ENCODE data around the gene CD4.
A peak's percentile ranks its signal among the peaks of the same experiment; 100 is the strongest.
"Not testable (repeated sequence)": the region's sequence is repeated elsewhere in the genome, so short reads cannot be mapped to it uniquely, and the experiment has no call there.

Gene CD4

DNA sequence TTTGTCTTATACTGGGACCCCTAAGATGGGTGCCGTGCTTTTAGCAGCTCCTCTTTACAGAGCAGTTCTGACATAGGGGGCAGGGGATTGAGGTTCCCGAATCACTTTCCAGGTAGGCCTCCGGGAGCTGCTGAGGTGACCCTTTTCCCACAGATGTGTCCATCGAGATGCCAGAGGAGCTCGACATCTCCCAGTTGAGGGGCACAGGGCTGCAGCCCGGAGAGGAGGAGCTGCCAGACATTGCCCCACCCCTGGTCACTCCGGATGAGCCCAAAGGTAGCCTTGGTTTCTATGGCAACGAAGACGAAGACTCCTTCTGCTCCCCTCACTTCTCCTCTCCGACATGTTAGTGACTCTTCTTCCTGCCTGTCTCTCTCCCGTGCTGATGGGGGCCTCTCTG, 73.7 kb downstream of the CD4 start:
- TF ChIP-seq, protein P1, sequence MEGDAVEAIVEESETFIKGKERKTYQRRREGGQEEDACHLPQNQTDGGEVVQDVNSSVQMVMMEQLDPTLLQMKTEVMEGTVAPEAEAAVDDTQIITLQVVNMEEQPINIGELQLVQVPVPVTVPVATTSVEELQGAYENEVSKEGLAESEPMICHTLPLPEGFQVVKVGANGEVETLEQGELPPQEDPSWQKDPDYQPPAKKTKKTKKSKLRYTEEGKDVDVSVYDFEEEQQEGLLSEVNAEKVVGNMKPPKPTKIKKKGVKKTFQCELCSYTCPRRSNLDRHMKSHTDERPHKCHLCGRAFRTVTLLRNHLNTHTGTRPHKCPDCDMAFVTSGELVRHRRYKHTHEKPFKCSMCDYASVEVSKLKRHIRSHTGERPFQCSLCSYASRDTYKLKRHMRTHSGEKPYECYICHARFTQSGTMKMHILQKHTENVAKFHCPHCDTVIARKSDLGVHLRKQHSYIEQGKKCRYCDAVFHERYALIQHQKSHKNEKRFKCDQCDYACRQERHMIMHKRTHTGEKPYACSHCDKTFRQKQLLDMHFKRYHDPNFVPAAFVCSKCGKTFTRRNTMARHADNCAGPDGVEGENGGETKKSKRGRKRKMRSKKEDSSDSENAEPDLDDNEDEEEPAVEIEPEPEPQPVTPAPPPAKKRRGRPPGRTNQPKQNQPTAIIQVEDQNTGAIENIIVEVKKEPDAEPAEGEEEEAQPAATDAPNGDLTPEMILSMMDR (IDR thresholded peaks at IDR 0.05; ENCODE audit: borderline replicate concordance, insufficient read depth, low read depth, low read length): no peak
- H3K4me3 ChIP-seq (ENCODE audit: low read depth, low read length): no peak overlapping the region

DNA sequence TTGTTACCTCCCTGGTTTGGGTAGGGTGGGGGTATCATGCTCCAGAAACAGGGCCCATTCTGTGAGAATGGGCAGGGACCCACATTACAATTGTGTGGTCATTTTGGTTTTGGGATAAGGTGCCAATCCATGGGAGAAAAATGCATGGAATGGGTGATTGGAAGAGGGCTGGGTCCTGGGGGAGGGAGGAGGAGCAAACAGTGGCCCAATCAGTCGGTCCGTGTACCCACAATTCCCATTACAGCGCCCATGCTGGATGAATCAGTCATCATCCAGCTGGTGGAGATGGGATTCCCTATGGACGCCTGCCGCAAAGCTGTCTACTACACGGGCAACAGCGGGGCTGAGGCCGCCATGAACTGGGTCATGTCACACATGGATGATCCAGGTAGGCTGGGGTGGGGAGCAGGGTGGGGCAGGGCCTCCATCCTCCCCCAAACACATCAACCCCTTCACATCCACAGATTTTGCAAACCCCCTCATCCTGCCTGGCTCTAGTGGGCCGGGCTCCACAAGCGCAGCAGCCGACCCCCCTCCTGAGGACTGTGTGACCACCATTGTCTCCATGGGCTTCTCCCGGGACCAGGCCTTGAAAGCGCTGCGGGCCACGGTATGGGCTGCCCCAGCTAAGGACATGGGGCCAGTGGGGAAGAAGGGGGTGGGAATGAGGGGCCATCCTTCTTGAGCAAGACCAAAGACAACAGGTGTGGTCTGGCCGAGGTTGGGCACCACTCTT, 74.4 kb downstream of the CD4 start:
- TF ChIP-seq, protein P1 (IDR thresholded peaks at IDR 0.05; ENCODE audit: borderline replicate concordance, insufficient read depth, low read depth, low read length): no peak
- H3K4me3 ChIP-seq (ENCODE audit: low read depth, low read length): no peak overlapping the region

DNA sequence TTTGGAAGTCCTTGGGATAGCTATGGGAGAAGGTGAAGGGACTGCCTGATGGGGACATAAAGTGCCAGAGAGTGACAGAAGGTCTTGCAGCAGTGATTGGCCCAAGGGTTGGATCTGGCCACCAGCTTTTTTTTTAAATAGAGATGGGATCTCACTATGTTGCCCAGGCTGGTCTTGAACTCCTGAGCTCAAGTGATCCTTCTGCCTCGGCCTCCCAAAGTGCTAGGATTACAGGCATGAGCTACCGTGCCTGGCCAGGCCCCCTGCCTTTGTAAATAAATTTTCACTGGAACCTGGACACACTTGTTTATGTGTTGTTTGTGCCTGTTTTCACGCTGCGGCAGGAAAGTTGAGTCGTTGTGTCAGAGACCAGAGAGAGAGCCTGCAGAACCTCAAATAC, 76.0 kb downstream of the CD4 start:
- not testable (repeated sequence) for H3K4me3 ChIP-seq (ENCODE audit: low read depth, low read length)

DNA sequence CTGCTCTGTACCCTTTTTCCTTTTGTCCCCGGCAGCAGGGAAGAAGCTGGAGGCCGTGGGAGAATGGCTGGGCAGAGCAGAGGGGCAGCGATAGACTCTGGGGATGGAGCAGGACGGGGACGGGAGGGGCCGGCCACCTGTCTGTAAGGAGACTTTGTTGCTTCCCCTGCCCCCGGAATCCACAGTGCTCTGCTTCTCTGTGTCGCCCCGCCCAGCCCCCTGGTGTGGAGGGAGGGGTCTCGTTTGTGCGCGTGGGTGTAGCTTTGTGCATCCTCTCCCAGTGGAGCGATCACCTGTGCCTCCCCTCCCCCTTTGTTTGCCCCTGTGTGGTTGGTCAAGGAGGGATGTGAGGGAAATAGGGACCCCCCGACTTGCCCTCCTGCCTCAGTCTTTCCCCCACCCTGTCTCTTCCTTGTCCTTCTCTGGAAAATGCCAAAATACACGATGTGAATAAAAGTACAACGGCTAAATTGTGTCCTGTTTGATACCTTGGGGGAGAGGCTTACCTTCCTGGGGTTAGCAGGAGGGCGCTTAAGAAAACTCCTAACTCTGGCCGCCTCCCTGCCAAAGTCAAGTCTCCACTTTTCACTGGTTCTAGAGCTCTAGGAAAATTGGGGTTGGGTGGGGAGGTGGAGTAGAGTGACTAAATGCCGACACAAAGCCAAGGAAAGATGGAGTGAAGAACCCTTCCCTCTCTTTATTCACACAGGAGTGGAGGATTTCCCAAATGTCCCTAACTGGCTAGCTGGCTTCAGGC, 77.0 kb downstream of the CD4 start:
- peak overlapping the region; percentile 99 for H3K4me3 ChIP-seq (ENCODE audit: low read depth, low read length)
- TF ChIP-seq, protein P1 (IDR thresholded peaks at IDR 0.05; ENCODE audit: borderline replicate concordance, insufficient read depth, low read depth, low read length): no peak

DNA sequence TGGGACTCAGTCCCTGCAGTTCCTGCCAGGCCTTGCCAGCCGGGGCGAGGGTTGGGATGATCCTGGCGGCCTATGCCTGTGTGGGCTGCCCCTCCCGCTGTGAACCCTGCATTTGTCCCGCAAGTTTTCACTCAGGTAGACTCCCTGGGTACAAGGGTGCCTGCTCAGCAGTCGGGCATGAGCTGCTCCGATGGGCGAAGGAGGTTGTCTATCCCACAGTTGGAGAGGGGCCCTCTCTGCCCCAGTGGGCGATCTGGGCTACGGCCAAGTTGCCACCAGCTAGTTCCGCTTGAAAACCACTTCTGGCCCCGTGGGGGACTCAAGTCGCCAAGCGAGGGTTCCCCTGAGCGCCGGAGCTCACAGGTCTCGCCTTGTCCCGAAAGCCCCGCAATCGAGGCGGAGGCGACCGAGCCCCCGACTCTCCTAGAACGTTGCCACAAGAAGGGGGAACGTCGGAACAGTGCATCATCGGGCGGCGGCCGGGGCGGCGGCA, 77.6 kb downstream of the CD4 start:
- TF ChIP-seq, protein P1 (IDR thresholded peaks at IDR 0.05; ENCODE audit: borderline replicate concordance, insufficient read depth, low read depth, low read length): no peak
- H3K4me3 ChIP-seq (ENCODE audit: low read depth, low read length): peak overlapping the region; percentile 99

DNA sequence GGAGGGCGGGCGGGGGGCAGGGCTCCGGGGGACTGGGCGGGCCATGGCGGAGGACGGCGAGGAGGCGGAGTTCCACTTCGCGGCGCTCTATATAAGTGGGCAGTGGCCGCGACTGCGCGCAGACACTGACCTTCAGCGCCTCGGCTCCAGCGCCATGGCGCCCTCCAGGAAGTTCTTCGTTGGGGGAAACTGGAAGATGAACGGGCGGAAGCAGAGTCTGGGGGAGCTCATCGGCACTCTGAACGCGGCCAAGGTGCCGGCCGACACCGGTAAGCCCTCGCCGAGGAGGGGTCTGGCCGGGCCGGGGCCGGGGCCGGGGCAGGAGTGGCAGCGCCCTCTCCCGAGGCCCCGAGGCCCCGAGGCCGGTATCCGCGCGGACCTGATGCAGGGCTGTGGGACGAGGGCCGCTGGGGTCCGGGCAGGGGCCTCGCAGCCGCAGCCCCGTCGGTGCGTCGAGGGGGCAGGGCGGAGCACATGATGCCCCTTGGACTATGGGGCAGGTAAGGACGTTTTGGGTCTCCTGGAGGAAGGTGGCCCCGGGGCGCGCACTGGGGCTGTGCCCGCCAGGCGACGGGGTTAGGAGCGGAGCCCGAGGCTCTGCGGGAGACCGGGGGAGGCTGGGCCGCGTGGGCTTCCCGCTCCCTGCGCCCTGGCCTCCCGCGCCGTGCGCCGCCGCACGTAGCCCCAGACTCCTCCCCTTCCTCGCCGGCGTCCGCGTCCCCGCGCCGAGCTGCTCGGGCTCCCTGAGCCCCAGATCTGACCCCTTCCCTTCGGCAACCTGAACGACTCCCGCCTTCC, 78.3 kb downstream of the CD4 start, which contains the start of gene TPI1:
TPI1 (plus strand) TSS at position 119 of the 798 bp plus-strand sequence; CDS start at position 155, 36 bp downstream.
- TF ChIP-seq, protein P1 (IDR thresholded peaks at IDR 0.05; ENCODE audit: borderline replicate concordance, insufficient read depth, low read depth, low read length): no peak

More for the DNA sequence above, 78.3 kb downstream of the CD4 start, which contains the start of gene TPI1:
- H3K4me3 ChIP-seq (ENCODE audit: low read depth, low read length): peak within 1 kb of the TSS; percentile 99
